ENCODE data around the gene HECW1. TPM values are rescaled to one million over a fixed set of nuclear protein-coding genes. Genes with fewer than 3 reads are reported as not detected.

Gene HECW1
- total and polyA plus RNA-seq, 2 of the 13 experiments (the other 11 are each of a cell fraction or from before 2014, with no cell fraction given) = not detected

DNA sequence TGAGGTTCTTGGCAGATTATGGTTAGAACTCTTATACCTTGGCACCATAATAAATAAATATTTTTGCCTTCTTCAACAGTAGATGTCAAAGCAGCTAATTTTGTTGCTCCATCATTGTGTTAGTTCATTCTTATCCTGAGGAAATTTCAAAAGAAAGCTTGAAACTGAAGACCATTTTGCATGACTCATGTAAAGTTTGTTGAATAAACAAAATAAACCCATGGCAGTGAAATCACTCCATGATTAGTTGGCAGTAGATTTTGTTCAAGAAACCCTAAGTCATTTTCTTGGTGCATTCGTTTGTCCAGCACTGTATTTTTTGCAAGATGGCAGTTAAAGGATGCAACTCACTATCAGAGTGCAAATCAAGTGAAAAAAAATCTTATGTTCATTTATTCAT, 91.6 kb downstream of the HECW1 start:
- FAIRE-seq = no peak
- Histone ChIP-seq H3K4me3 (replicated peaks in 1 of 3; ENCODE audit: insufficient read depth in 1 of 3, low read depth in 2 of 3, low read length in 3 of 3) (no peak overlapping the region), H2AFZ (ENCODE audit: low read length) (no peak overlapping the region), H3K27me3 (ENCODE audit: control insufficient read depth in 1 of 2, insufficient read depth in 2 of 2, low read length in 2 of 2) (peaks cover 1 to 4% of the 10 kb centered on the region in 2 experiments; a peak in 2 of 5 replicates), H3K4me2 (ENCODE audit: low read depth, low read length) (no peak overlapping the region), H4K20me1 (ENCODE audit: insufficient read depth, low read length) (no peaks in the 10 kb centered on the region), H3K9ac (ENCODE audit: insufficient read depth, low read depth, low read length) (no peak overlapping the region), H3K9me3 (ENCODE audit: low read length) (no peaks in the 10 kb centered on the region), H3K36me3 (replicated peaks in 1 of 2; ENCODE audit: control insufficient read depth in 1 of 2, insufficient read depth in 2 of 2, low read length in 2 of 2) (no peaks in the 10 kb centered on the region), H3K4me1 (ENCODE audit: insufficient read depth, low read length) (no peaks in the 10 kb centered on the region), H3K79me2 (ENCODE audit: insufficient read depth, low read length) (no peaks in the 10 kb centered on the region), H3K27ac (ENCODE audit: extremely low read length, insufficient read depth, low read length) (no peak overlapping the region)
- DNase-seq (ENCODE audit: low spot score) = no peak
- no peak for ATAC-seq
- intact Hi-C loops (cut with micrococcal nuclease; ENCODE audit: unreplicated experiment) (no loop called here), in situ Hi-C loops (cut with HindIII; ENCODE audit: extremely low pct_ligation_motif_present, low pct_unique_long_range_greater_than_20kb) (no loop called here)
- ChIA-PET POLR2A (no interaction called here), CTCF (ENCODE audit: low intra/inter-chr PET ratio, low total read pairs) (no interaction called here)
- BruUV-seq (replicated peaks) = no TSS peak
- WGBS (ENCODE audit: low lambda C conversion rate) = 3% methylated on average over 1 of the region's 1 CpG
- no peak for TF ChIP-seq NCOA5 (CRISPR knock-in tag; IDR thresholded peaks at IDR 0.05)
- TF ChIP-seq ZNF546 (CRISPR knock-in tag; conservative IDR thresholded peaks at IDR 0.05) = no peak
- TF ChIP-seq KMT2A (CRISPR knock-in tag; IDR thresholded peaks at IDR 0.05) = no peak
- TF ChIP-seq NRL (CRISPR knock-in tag; IDR thresholded peaks at IDR 0.05; ENCODE audit: borderline replicate concordance) = no peak
- TF ChIP-seq ZNF788 (CRISPR knock-in tag; IDR thresholded peaks at IDR 0.05; ENCODE audit: borderline replicate concordance) = no peak
- no peak for TF ChIP-seq ZNF10 (CRISPR knock-in tag; IDR thresholded peaks at IDR 0.05; ENCODE audit: borderline replicate concordance, low read depth)
- TF ChIP-seq MEF2D (CRISPR knock-in tag; IDR thresholded peaks at IDR 0.05) = no peak
- TF ChIP-seq, protein P1, sequence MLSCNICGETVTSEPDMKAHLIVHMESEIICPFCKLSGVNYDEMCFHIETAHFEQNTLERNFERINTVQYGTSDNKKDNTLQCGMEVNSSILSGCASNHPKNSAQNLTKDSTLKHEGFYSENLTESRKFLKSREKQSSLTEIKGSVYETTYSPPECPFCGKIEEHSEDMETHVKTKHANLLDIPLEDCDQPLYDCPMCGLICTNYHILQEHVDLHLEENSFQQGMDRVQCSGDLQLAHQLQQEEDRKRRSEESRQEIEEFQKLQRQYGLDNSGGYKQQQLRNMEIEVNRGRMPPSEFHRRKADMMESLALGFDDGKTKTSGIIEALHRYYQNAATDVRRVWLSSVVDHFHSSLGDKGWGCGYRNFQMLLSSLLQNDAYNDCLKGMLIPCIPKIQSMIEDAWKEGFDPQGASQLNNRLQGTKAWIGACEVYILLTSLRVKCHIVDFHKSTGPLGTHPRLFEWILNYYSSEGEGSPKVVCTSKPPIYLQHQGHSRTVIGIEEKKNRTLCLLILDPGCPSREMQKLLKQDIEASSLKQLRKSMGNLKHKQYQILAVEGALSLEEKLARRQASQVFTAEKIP (CRISPR knock-in tag; IDR thresholded peaks at IDR 0.05; ENCODE audit: borderline replicate concordance) = no peak
- no peak for TF ChIP-seq ZNF629 (CRISPR knock-in tag; conservative IDR thresholded peaks at IDR 0.05)
- no peak for TF ChIP-seq ZNF879 (CRISPR knock-in tag; IDR thresholded peaks at IDR 0.05)
- no peak for TF ChIP-seq CBX2 (IDR thresholded peaks at IDR 0.05; ENCODE audit: low read depth, low read length)
- no peak for TF ChIP-seq CBX2 (CRISPR knock-in tag; IDR thresholded peaks at IDR 0.05; ENCODE audit: low read depth)
- TF ChIP-seq, protein P2, sequence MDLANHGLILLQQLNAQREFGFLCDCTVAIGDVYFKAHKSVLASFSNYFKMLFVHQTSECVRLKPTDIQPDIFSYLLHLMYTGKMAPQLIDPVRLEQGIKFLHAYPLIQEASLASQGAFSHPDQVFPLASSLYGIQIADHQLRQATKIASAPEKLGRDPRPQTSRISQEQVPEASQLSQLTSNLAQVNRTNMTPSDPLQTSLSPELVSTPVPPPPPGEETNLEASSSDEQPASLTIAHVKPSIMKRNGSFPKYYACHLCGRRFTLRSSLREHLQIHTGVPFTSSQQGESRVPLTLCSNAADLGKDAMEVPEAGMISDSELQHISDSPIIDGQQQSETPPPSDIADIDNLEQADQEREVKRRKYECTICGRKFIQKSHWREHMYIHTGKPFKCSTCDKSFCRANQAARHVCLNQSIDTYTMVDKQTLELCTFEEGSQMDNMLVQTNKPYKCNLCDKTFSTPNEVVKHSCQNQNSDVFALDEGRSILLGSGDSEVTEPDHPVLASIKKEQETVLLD (CRISPR knock-in tag; IDR thresholded peaks at IDR 0.05; ENCODE audit: low read depth) = no peak
- no peak for TF ChIP-seq AHR (CRISPR knock-in tag; IDR thresholded peaks at IDR 0.05)
- no peak for TF ChIP-seq RBFOX2 (IDR thresholded peaks at IDR 0.05; ENCODE audit: low read depth, low read length)

All from HepG2 (cell line).